Prostate gland (tissue), 2 donors: ENCODE data around the gene FXYD7. TPM values are rescaled to one million over a fixed set of nuclear protein-coding genes. Genes with fewer than 3 reads are reported as not detected.

Experiments
- DNase-seq: peaks from one replicate; pipeline ENCODE4 v3.0.0-alpha.2; 2019; ENCODE audit warnings: low spot score
- H3K27ac ChIP-seq, 2 donors: fragments of 200-600 bp; sonication (generic); 2 replicates each; pipeline ENCODE4 v1.5.1; 2017 to 2019
- H3K27me3 ChIP-seq: fragments of 200-600 bp; sonication (generic); replicated peaks from 2 replicates; pipeline ENCODE4 v1.5.1; 2019; ENCODE audit not compliant: insufficient read depth
- H3K36me3 ChIP-seq, 2 donors: fragments of 200-600 bp; sonication (generic); 1 replicate in 1 of 2; 2 replicates in 1 of 2; pipeline versions ENCODE4 v1.5.1 to v1.8.1; 2017 to 2019
- H3K4me1 ChIP-seq: fragments of 200-600 bp; sonication (generic); replicated peaks from 2 replicates; pipeline ENCODE4 v1.5.1; 2019
- H3K4me3 ChIP-seq, 2 donors: fragments of 200-600 bp; sonication (generic); 2 replicates each; pipeline ENCODE4 v1.5.1; 2017 to 2019
- H3K9me3 ChIP-seq: fragments of 200-600 bp; sonication (generic); 2 replicates; pipeline ENCODE4 v1.5.1; 2017
- CTCF ChIP-seq, 4 experiments: fragments of 200-600 bp in 2 of 4; fragments of 450-650 bp in 2 of 4; sonication (generic) in 2 of 4; IDR thresholded peaks; 1 replicate in 3 of 4; 2 replicates in 1 of 4; pipeline ENCODE4 v1.5.1; 2016 to 2019; ENCODE audit warnings: antibody characterized with exemption in 4 of 4, mild to moderate bottlenecking in 2 of 4, moderate library complexity in 2 of 4
- POLR2A ChIP-seq: fragments of 450-650 bp; IDR thresholded peaks from one replicate; pipeline ENCODE4 v1.6.1; 2016; ENCODE audit warnings: antibody characterized with exemption, mild to moderate bottlenecking
- POLR2AphosphoS5 ChIP-seq: sonication (generic); formaldehyde crosslinking; IDR thresholded peaks from one replicate; pipeline ENCODE4 v1.6.1; 2017; ENCODE audit warnings: antibody characterized with exemption
- WGBS: methylation state at CpG from one replicate; pipeline ENCODE4 v1.1.5; 2018; 5-methylcytosine and 5-hydroxymethylcytosine counted together
- intact Hi-C: fragments of 100-400 bp; cut with DNase I; formaldehyde crosslinking; loops from one replicate; pipeline ENCODE4 v1.14.2; 2022
- total RNA-seq, 2 donors: library from RNA; depleted of rRNA; stranded (reverse); fragments of >200 nt; gene quantifications; one replicate each; pipeline ENCODE4 v1.1.0, GENCODE V29; 2016

The FXYD7 gene
- total RNA-seq, 2 donors from 2014 or later = not detected

GRCh38 chr19:35123573-35123972, 19.5 kb upstream of the FXYD7 start:
- DNase-seq = peak; percentile 76
- Histone ChIP-seq H3K27me3 (no peaks in the 10 kb centered on the region), H3K9me3 (no peaks in the 10 kb centered on the region), H3K4me1 (peaks cover 19% of the 10 kb centered on the region), H3K27ac (peak overlapping the region; percentile 85 to 88), H3K4me3 (no peak overlapping the region), H3K36me3 (no peaks in the 10 kb centered on the region)
- TF ChIP-seq CTCF (IDR thresholded peaks at IDR 0.05) (no peak), POLR2AphosphoS5 (peak; percentile 35)
- 51% methylated on average over 5 of the region's 5 CpGs for WGBS
- intact Hi-C loops = no loop called here

- no peaks in the 10 kb centered on the region for H3K27me3 ChIP-seq
- H3K4me1 ChIP-seq = peaks cover 24% of the 10 kb centered on the region
- peak overlapping the region; percentile 85 to 88 for H3K27ac ChIP-seq
- H3K9me3 ChIP-seq = no peaks in the 10 kb centered on the region
- H3K4me3 ChIP-seq = peak overlapping the region; percentile 18 to 33
- DNase-seq = peak; percentile 95
- no peaks in the 10 kb centered on the region for H3K36me3 ChIP-seq
- TF ChIP-seq POLR2AphosphoS5 = peak; percentile 99
- no peak for TF ChIP-seq CTCF (IDR thresholded peaks at IDR 0.05)
- peak; percentile 85 for TF ChIP-seq POLR2A
- intact Hi-C loops = no loop called here
- WGBS = 7% methylated on average over 42 of the region's 42 CpGs
Observed at GRCh38 chr19:35124098-35125060, 18.7 kb upstream of the FXYD7 start.

- H3K27me3 ChIP-seq = no peaks in the 10 kb centered on the region
- TF ChIP-seq POLR2A = no peak
- TF ChIP-seq POLR2AphosphoS5 = no peak
- TF ChIP-seq CTCF (IDR thresholded peaks at IDR 0.05) = no peak
- no peaks in the 10 kb centered on the region for H3K9me3 ChIP-seq
- WGBS = 81% methylated on average over 18 of the region's 19 CpGs
- no peaks in the 10 kb centered on the region for H3K36me3 ChIP-seq
- no peak for DNase-seq
- H3K27ac ChIP-seq = peak overlapping the region; percentile 85 to 88
- H3K4me3 ChIP-seq = no peak overlapping the region
- peaks cover 31% of the 10 kb centered on the region for H3K4me1 ChIP-seq
- intact Hi-C loops = no loop called here
Observed at GRCh38 chr19:35125270-35125717, 17.8 kb upstream of the FXYD7 start.

- no peak for DNase-seq
- H3K27me3 ChIP-seq = no peaks in the 10 kb centered on the region
- no peaks in the 10 kb centered on the region for H3K36me3 ChIP-seq
- intact Hi-C loops = no loop called here
- peak overlapping the region; percentile 9 to 88 for H3K27ac ChIP-seq
- H3K4me3 ChIP-seq = no peak overlapping the region
- no peaks in the 10 kb centered on the region for H3K9me3 ChIP-seq
- WGBS = 81% methylated on average over 31 of the region's 35 CpGs
- peaks cover 35% of the 10 kb centered on the region for H3K4me1 ChIP-seq
- no peak for TF ChIP-seq POLR2AphosphoS5
Observed at GRCh38 chr19:35125749-35126623, 17.1 kb upstream of the FXYD7 start.

DNA sequence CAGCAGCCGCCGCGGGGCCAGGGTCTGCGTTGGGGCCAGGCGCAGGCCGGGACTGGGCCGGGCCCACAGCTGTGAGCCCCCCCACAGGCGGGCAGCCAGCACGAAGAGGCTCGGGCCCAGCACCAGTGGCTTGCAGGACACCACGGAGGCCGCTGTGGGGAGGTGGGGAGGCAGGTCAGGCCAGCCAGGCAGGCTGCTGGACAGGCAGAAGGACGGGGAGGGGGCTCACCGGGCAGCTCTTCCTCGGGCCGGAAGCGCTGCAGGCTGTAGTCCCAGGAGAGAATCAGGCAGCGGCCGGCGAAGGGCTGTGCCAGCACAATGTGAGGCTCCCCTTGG, 16.5 kb upstream of the FXYD7 start:
- Histone ChIP-seq H3K27ac (peak overlapping the region; percentile 9 to 88), H3K4me3 (no peak overlapping the region), H3K27me3 (no peaks in the 10 kb centered on the region), H3K36me3 (no peaks in the 10 kb centered on the region), H3K4me1 (peaks cover 41% of the 10 kb centered on the region), H3K9me3 (no peaks in the 10 kb centered on the region)
- no peak for DNase-seq
- intact Hi-C loops = no loop called here
- TF ChIP-seq CTCF (IDR thresholded peaks at IDR 0.05) (no peak), POLR2A (no peak), POLR2AphosphoS5 (no peak)
- 46% methylated on average over 20 of the region's 20 CpGs for WGBS
